ENCODE results near the gene LHX1. TPM values are rescaled to one million over a fixed set of nuclear protein-coding genes. Genes with fewer than 3 reads are reported as not detected.

LHX1 gene
- total RNA-seq, 4 donors from 2014 or later, result not detected

DNA sequence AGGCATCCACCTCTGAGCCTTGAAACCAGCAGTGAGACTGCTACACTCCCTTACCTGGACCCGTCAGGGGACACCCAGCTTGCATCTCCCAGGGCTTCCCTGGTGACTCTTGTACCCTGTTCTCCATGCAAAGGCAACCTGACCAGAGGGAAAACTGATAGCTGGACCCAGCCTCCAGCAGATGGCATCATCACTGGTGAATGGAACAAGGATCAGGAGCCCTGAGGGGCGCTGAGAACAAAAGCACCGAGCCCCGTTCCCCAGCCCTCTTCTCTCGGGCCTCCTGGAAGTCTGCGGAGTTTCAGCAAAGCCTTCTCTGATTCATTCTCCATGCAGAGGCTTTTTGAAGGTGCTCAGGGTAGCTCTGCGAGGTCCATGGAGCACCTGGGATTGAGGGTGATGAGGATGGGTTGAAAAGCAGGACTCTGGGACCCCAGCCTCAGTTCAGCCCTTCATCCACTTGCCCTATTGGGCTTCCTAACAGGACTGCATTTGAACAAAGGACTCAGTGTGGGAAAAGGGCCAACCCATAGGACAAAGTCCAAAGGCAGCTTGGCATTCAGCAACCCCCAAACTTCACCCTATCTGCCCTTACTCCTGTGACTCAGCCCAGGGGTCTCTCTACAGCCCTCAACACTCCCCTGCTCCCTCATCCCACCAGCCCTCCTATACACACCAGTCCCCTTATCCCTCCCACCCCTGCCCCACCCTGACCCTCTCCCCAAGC is 45.0 kb upstream of the LHX1 start:
- Histone ChIP-seq H3K27me3 (peaks cover 13% of the 10 kb centered on the region), H3K4me1 (no peaks in the 10 kb centered on the region), H3K36me3 (no peaks in the 10 kb centered on the region), H3K9me3 (no peaks in the 10 kb centered on the region), H3K4me3 (no peak overlapping the region), H3K27ac (no peak overlapping the region)
- WGBS, 2 donors (ENCODE audit: low coverage in 1 of 2), result 86% methylated on average over 7 of the region's 7 CpGs; no CpG with 5 or more reads in 1 of the 2 donors
- in situ Hi-C loops (cut with MboI; ENCODE audit: low pct_ligation_motif_present in 1 of 4, low pct_unique_long_range_greater_than_20kb in 1 of 4, low sequenced_read_pairs in 3 of 4) (no loop called here), intact Hi-C loops (cut with DNase I; ENCODE audit: low total_unique reads) (no loop called here)
- TF ChIP-seq EP300 (IDR thresholded peaks at IDR 0.05; ENCODE audit: low read depth), result no peak
- no peak for TF ChIP-seq POLR2AphosphoS5 (IDR thresholded peaks at IDR 0.05)
- no peak for TF ChIP-seq POLR2A (IDR thresholded peaks at IDR 0.05)
- TF ChIP-seq, protein P1, sequence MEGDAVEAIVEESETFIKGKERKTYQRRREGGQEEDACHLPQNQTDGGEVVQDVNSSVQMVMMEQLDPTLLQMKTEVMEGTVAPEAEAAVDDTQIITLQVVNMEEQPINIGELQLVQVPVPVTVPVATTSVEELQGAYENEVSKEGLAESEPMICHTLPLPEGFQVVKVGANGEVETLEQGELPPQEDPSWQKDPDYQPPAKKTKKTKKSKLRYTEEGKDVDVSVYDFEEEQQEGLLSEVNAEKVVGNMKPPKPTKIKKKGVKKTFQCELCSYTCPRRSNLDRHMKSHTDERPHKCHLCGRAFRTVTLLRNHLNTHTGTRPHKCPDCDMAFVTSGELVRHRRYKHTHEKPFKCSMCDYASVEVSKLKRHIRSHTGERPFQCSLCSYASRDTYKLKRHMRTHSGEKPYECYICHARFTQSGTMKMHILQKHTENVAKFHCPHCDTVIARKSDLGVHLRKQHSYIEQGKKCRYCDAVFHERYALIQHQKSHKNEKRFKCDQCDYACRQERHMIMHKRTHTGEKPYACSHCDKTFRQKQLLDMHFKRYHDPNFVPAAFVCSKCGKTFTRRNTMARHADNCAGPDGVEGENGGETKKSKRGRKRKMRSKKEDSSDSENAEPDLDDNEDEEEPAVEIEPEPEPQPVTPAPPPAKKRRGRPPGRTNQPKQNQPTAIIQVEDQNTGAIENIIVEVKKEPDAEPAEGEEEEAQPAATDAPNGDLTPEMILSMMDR (IDR thresholded peaks at IDR 0.05), result no peak
- no peak for DNase-seq

DNA sequence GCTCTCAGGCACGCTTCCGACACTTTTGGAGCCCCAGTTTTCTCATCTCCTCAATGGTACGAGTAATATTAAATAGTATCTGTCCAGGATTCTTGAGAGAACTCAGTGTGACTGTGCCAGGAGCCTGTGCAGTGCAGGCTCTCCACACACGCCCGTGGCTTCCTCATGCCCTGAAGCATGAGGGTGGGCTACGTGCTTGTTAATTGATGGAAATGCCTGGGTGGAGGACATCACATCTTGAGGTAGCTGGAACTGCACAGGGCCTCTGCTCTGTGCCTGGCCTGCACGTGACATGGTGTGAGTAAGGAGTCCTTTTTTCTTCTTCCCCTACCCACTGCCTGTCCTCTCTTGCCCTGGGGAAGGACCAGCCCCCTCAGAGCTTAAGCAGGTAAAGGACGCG is 43.1 kb upstream of the LHX1 start:
- no peaks in the 10 kb centered on the region for H3K4me1 ChIP-seq
- peaks cover 10% of the 10 kb centered on the region for H3K27me3 ChIP-seq
- no peak overlapping the region for H3K4me3 ChIP-seq
- no peaks in the 10 kb centered on the region for H3K36me3 ChIP-seq
- H3K9me3 ChIP-seq, result no peaks in the 10 kb centered on the region
- no peak for DNase-seq
- WGBS, 2 donors (ENCODE audit: low coverage in 1 of 2), result 83 to 100% methylated on average over 2 to 9 of the region's 9 CpGs
- TF ChIP-seq POLR2AphosphoS5 (IDR thresholded peaks at IDR 0.05) (no peak), POLR2A (IDR thresholded peaks at IDR 0.05) (no peak), EP300 (IDR thresholded peaks at IDR 0.05; ENCODE audit: low read depth) (no peak)
- TF ChIP-seq, protein P1 (IDR thresholded peaks at IDR 0.05), result no peak
- intact Hi-C loops (cut with DNase I; ENCODE audit: low total_unique reads), result no loop called here
- in situ Hi-C loops (cut with MboI; ENCODE audit: low pct_ligation_motif_present in 1 of 4, low pct_unique_long_range_greater_than_20kb in 1 of 4, low sequenced_read_pairs in 3 of 4), result no loop called here
- H3K27ac ChIP-seq, result no peak overlapping the region

DNA sequence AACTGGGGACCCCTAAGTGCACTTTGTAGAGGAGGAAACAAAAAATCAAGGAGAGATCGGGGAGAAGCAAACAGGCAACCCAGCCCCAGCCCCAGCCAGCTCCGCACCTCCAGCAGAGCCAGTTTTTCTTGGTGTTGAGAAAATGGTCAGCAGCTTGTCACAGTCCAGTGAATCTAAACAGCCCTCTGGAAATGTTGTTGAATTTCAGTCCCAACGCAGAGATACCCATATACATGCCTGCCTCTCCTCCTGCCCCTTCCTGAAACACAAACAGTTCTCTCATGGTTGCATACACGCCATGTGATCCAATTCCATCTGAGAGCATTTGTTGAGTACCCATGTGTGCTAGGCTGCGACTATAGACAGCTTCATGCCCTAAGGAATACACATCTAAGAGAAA is 42.4 kb upstream of the LHX1 start:
- Histone ChIP-seq H3K36me3 (no peaks in the 10 kb centered on the region), H3K27me3 (peaks cover 5% of the 10 kb centered on the region), H3K27ac (no peak overlapping the region), H3K4me1 (no peaks in the 10 kb centered on the region), H3K4me3 (no peak overlapping the region), H3K9me3 (no peaks in the 10 kb centered on the region)
- no peak for TF ChIP-seq POLR2AphosphoS5 (IDR thresholded peaks at IDR 0.05)
- TF ChIP-seq, protein P1 (IDR thresholded peaks at IDR 0.05), result no peak
- no peak for TF ChIP-seq EP300 (IDR thresholded peaks at IDR 0.05; ENCODE audit: low read depth)
- TF ChIP-seq POLR2A (IDR thresholded peaks at IDR 0.05), result no peak
- intact Hi-C loops (cut with DNase I; ENCODE audit: low total_unique reads), result no loop called here
- in situ Hi-C loops (cut with MboI; ENCODE audit: low pct_ligation_motif_present in 1 of 4, low pct_unique_long_range_greater_than_20kb in 1 of 4, low sequenced_read_pairs in 3 of 4), result no loop called here
- WGBS, 2 donors (ENCODE audit: low coverage in 1 of 2), result 91% methylated on average over 5 of the region's 5 CpGs; no CpG with 5 or more reads in 1 of the 2 donors
- no peak for DNase-seq

DNA sequence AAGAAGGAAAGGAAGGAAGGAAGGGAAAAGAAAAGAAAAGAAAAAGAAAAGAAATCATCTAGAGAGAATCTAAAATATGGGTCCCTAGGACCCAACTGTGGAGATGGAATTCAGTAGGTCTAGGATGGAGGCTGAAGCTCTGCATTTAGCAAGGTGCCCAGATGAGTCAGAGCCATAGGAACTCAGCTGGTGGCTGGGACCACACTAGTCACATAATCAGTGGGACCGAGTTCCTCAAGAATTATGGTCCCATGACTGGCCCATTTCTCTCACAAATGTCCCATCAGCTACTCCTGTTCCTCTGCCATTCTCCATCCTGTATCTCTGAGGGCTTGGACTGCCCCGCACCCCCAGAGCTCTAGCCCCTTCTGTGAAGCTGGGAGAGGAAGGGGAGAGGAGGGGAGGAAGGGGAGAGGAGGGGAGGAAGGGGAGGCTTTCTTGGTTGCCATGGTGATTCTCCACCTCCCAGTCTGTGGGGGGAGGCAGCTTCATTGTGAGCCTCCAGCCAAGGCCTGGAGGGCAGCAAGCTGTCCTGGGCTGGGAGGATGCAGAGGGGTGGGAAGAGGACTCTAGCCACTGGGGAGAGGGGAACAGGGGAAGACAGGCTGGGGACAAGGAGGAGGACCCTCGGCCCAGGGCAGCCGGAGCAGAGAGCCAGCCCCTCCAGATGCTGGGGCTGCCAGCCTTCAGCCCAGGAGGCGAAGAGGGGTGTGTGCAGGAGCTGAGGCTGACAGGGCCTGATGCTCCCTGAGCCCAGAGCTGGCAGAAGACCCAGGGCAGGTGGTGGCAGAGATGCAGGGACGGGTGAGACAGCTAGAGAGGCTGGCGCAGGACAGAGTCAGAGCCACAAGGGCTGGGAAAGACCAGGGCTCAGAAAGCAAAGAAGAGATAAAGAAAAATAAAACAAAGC is 37.8 kb upstream of the LHX1 start:
- Histone ChIP-seq H3K36me3 (no peaks in the 10 kb centered on the region), H3K27ac (no peak overlapping the region), H3K9me3 (no peaks in the 10 kb centered on the region), H3K4me3 (no peak overlapping the region), H3K4me1 (no peaks in the 10 kb centered on the region), H3K27me3 (peaks cover 7% of the 10 kb centered on the region)
- intact Hi-C loops (cut with DNase I; ENCODE audit: low total_unique reads) (no loop called here), in situ Hi-C loops (cut with MboI; ENCODE audit: low pct_ligation_motif_present in 1 of 4, low pct_unique_long_range_greater_than_20kb in 1 of 4, low sequenced_read_pairs in 3 of 4) (no loop called here)
- 66 to 92% methylated on average over 2 to 7 of the region's 7 CpGs for WGBS, 2 donors (ENCODE audit: low coverage in 1 of 2)
- DNase-seq, result no peak
- TF ChIP-seq EP300 (IDR thresholded peaks at IDR 0.05; ENCODE audit: low read depth), result no peak
- no peak for TF ChIP-seq POLR2AphosphoS5 (IDR thresholded peaks at IDR 0.05)
- TF ChIP-seq, protein P1 (IDR thresholded peaks at IDR 0.05), result no peak
- no peak for TF ChIP-seq POLR2A (IDR thresholded peaks at IDR 0.05)
